Retinal pigment epithelial cell (primary cell): ENCODE measurements around the gene PTPRJ.

Experiments
- DNase-seq: peaks from one replicate; pipeline ENCODE4 v3.0.0-alpha.2; 2010; ENCODE audit warnings: low read depth
- H3K4me3 ChIP-seq: 2 replicates; pipeline ENCODE4 v1.5.1; 2011; ENCODE audit warnings: mild to moderate bottlenecking, low read length, control low read depth, moderate library complexity
- TF ChIP-seq, protein P1 (sequence below): conservative IDR thresholded peaks from 2 replicates; pipeline ENCODE4 v1.5.1; 2011; ENCODE audit warnings: low read depth, low read length, control low read depth, inconsistent platforms

Gene PTPRJ

DNA sequence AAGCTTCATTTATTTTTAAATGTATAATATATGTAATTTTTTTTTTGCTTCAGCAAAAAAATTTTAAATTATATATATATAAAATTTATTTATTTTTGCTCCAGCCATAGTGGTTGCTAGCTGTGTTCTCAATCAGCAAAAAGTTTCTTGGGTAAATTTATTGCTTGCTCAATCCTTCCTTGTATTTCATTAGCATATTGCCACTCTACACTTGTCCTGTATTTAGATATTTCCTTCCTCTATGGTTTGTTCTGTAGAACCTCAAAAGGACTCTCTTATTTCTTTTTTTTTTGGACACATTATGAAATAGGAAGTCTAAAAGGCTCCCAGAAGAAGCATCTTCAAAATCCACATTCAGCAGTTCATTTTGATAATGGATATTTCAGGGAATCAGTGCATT, 2.3 kb downstream of the PTPRJ start:
- TF ChIP-seq, protein P1, sequence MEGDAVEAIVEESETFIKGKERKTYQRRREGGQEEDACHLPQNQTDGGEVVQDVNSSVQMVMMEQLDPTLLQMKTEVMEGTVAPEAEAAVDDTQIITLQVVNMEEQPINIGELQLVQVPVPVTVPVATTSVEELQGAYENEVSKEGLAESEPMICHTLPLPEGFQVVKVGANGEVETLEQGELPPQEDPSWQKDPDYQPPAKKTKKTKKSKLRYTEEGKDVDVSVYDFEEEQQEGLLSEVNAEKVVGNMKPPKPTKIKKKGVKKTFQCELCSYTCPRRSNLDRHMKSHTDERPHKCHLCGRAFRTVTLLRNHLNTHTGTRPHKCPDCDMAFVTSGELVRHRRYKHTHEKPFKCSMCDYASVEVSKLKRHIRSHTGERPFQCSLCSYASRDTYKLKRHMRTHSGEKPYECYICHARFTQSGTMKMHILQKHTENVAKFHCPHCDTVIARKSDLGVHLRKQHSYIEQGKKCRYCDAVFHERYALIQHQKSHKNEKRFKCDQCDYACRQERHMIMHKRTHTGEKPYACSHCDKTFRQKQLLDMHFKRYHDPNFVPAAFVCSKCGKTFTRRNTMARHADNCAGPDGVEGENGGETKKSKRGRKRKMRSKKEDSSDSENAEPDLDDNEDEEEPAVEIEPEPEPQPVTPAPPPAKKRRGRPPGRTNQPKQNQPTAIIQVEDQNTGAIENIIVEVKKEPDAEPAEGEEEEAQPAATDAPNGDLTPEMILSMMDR, result no peak
- H3K4me3 ChIP-seq, result no peak overlapping the region

GRCh38 chr11:47983464-47984397, 3.4 kb downstream of the PTPRJ start:
- DNase-seq, result no peak
- no peak overlapping the region for H3K4me3 ChIP-seq
- TF ChIP-seq, protein P1, result no peak

More for the DNA sequence above, 2.3 kb downstream of the PTPRJ start:
- no peak for DNase-seq

- DNase-seq, result no peak
- H3K4me3 ChIP-seq, result no peak overlapping the region
- TF ChIP-seq, protein P1, result no peak
Observed at GRCh38 chr11:47986219-47986618, 5.9 kb downstream of the PTPRJ start.

GRCh38 chr11:47986742-47987141, 6.4 kb downstream of the PTPRJ start:
- no peak overlapping the region for H3K4me3 ChIP-seq
- TF ChIP-seq, protein P1, result no peak
- no peak for DNase-seq

- no peak for DNase-seq
- H3K4me3 ChIP-seq, result no peak overlapping the region
- TF ChIP-seq, protein P1, result no peak
Observed at GRCh38 chr11:47987310-47987709, 7.0 kb downstream of the PTPRJ start.

DNA sequence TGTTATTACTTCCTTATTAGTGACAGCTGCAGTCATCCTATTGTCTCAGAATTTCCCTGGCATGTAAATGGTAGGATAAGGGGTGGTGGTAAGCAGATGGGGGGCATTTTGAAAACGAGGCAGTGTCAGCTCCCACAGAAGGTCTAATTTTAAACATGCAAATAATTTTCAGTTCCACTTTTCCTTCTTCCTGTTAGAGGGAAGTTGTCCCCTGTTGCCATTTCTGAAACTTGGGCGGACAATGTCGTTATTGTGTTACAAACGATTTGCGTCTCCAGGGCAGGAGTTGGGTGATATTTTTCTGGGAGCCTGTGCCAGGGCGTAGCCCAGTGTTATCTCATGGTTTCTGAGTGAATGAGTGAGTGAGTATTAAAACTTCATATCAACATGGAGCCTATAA, 7.4 kb downstream of the PTPRJ start:
- TF ChIP-seq, protein P1, result no peak
- DNase-seq, result no peak
- no peak overlapping the region for H3K4me3 ChIP-seq

- TF ChIP-seq, protein P1, result no peak
- DNase-seq, result no peak
- H3K4me3 ChIP-seq, result no peak overlapping the region
Observed at GRCh38 chr11:47989779-47990178, 9.4 kb downstream of the PTPRJ start.
